OCI-LY3 (cell line): ENCODE results near the gene TRNP1.

ENCODE experiments used
- H2AFZ ChIP-seq: fragments of 200-600, 300-600 bp; shearing (Covaris generic); 2 replicates; pipeline ENCODE4 v1.6.0; 2014; ENCODE audit warnings: antibody characterized with exemption, low read depth, low read length
- H3K27ac ChIP-seq: fragments of 200-600, 300-600 bp; sonication (generic); 2 replicates; pipeline ENCODE4 v1.5.1; 2014; ENCODE audit warnings: mild to moderate bottlenecking, low read length, moderate library complexity, mixed read lengths
- H3K27me3 ChIP-seq: fragments of 200-600, 300-600 bp; sonication (generic); 2 replicates; pipeline ENCODE4 v1.6.1; 2014; ENCODE audit warnings: low read depth, low read length, mixed read lengths
- H3K36me3 ChIP-seq: fragments of 200-600, 300-600 bp; sonication (generic); replicated peaks from 2 replicates; pipeline ENCODE3; 2014; ENCODE audit warnings: low read depth, low read length, mixed read lengths
- H3K4me1 ChIP-seq: fragments of 300-600, 200-600 bp; sonication (generic); 2 replicates; pipeline ENCODE4 v1.6.1; 2014; ENCODE audit warnings: low read length, mixed read lengths
- H3K4me2 ChIP-seq: fragments of 200-600, 300-600 bp; sonication (generic); 2 replicates; pipeline ENCODE4 v1.6.1; 2014; ENCODE audit warnings: low read length, mixed read lengths
- H3K4me3 ChIP-seq: fragments of 300-600, 200-600 bp; sonication (generic); 2 replicates; pipeline ENCODE4 v1.5.1; 2014; ENCODE audit warnings: antibody characterized with exemption, mild to moderate bottlenecking, low read length, moderate library complexity
- H3K79me2 ChIP-seq: fragments of 300-600, 200-600 bp; shearing (Covaris generic); 2 replicates; pipeline ENCODE4 v1.6.1; 2014; ENCODE audit warnings: mild to moderate bottlenecking, low read length, mixed read lengths
- H3K9ac ChIP-seq: fragments of 300-600, 200-600 bp; shearing (Covaris generic); 2 replicates; pipeline ENCODE4 v1.6.0; 2014; ENCODE audit warnings: mild to moderate bottlenecking, low read length, moderate library complexity
- H3K9me3 ChIP-seq: fragments of 200-600, 300-600 bp; shearing (Covaris generic); 2 replicates; pipeline ENCODE4 v1.6.1; 2014; ENCODE audit warnings: low read length, mixed read lengths; ENCODE audit not compliant: insufficient read depth
- H4K20me1 ChIP-seq: fragments of 200-600, 300-600 bp; sonication (generic); 2 replicates; pipeline ENCODE4 v1.6.1; 2016; ENCODE audit warnings: low read length, mixed read lengths; ENCODE audit not compliant: insufficient read depth
- EZH2phosphoT487 ChIP-seq: fragments of 200-600 bp; shearing (Covaris generic); IDR thresholded peaks from 2 replicates; pipeline ENCODE4 v1.6.1; 2018; ENCODE audit warnings: antibody characterized with exemption, mixed run types, low read depth
- TF ChIP-seq, protein P1 (sequence below): fragments of 200-600, 300-600 bp; sonication (generic); IDR thresholded peaks from 2 replicates; pipeline ENCODE4 v1.5.1; 2014; ENCODE audit warnings: antibody characterized with exemption, low read length, low read depth

The TRNP1 gene

DNA sequence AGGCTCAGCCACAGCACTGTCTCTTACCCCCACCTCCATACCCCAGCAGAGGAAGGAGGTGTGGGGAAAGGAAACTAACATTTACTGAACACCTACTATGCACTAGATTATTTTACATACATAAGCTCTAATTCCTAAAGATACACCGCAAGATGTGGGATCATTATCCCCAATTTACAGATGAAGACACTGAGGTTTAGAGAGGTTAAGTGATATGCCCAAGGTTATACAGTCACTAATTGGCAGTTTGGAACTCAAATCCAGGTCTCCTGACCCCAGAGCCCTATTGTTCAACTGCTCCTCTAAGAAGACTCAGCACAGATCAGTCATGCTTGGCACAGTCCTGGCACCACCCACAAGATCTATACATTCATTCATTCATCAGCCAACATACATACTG is 22.9 kb downstream of the TRNP1 start:
- Histone ChIP-seq H3K4me2 (no peak overlapping the region), H3K79me2 (no peaks in the 10 kb centered on the region), H4K20me1 (no peaks in the 10 kb centered on the region), H3K9me3 (no peaks in the 10 kb centered on the region), H2AFZ (no peak overlapping the region), H3K4me1 (peaks cover 7% of the 10 kb centered on the region), H3K27me3 (no peaks in the 10 kb centered on the region), H3K36me3 (no peaks in the 10 kb centered on the region), H3K9ac (no peak overlapping the region), H3K4me3 (no peak overlapping the region), H3K27ac (no peak overlapping the region)
- TF ChIP-seq EZH2phosphoT487: no peak
- TF ChIP-seq, protein P1, sequence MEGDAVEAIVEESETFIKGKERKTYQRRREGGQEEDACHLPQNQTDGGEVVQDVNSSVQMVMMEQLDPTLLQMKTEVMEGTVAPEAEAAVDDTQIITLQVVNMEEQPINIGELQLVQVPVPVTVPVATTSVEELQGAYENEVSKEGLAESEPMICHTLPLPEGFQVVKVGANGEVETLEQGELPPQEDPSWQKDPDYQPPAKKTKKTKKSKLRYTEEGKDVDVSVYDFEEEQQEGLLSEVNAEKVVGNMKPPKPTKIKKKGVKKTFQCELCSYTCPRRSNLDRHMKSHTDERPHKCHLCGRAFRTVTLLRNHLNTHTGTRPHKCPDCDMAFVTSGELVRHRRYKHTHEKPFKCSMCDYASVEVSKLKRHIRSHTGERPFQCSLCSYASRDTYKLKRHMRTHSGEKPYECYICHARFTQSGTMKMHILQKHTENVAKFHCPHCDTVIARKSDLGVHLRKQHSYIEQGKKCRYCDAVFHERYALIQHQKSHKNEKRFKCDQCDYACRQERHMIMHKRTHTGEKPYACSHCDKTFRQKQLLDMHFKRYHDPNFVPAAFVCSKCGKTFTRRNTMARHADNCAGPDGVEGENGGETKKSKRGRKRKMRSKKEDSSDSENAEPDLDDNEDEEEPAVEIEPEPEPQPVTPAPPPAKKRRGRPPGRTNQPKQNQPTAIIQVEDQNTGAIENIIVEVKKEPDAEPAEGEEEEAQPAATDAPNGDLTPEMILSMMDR: no peak

DNA sequence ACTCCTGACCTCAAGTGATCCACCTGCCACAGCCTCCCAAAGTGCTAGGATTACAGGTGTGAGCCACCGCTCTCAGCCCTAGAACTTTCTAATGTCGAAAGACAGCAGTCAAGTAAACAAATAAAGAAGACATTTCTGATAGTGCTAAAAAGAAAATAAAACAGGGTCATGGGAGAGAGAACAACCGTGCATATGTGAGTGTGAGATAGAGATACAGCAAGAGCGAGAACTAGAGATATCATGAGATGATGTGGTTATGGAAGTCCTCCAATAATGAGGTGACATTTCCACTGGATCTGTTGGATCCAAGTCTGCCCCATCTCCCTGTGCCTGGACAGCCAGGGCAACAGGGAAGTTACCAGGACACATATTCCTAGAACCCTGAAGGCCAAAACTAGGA is 23.7 kb downstream of the TRNP1 start:
- TF ChIP-seq, protein P1: no peak
- TF ChIP-seq EZH2phosphoT487: no peak
- H3K36me3 ChIP-seq: no peaks in the 10 kb centered on the region
- H4K20me1 ChIP-seq: no peaks in the 10 kb centered on the region
- H3K4me3 ChIP-seq: no peak overlapping the region
- no peak overlapping the region for H2AFZ ChIP-seq
- no peak overlapping the region for H3K27ac ChIP-seq
- no peaks in the 10 kb centered on the region for H3K27me3 ChIP-seq
- H3K79me2 ChIP-seq: no peaks in the 10 kb centered on the region
- no peaks in the 10 kb centered on the region for H3K9me3 ChIP-seq
- H3K9ac ChIP-seq: no peak overlapping the region
- H3K4me2 ChIP-seq: no peak overlapping the region
- H3K4me1 ChIP-seq: peaks cover 7% of the 10 kb centered on the region

DNA sequence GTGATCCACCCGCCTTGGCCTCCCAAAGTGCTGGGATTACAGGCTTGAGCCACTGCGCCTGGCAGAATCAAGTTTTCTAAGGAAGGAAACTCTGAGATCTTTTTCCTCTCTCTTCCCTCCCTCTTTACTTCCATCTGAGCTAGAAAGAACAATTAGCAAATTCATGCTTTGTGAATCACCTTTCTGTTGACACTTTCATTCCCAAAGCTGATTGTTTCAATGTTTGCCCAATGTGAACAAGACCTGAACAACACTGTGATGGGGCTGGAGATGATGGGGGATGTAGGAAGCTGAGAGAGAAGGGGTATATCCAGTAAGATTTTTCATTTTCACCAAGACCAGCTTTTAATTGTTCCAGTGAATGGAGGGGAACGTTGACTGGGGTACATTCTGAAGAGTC is 24.8 kb downstream of the TRNP1 start:
- Histone ChIP-seq H4K20me1 (no peaks in the 10 kb centered on the region), H3K4me2 (no peak overlapping the region), H3K4me3 (no peak overlapping the region), H3K79me2 (no peaks in the 10 kb centered on the region), H2AFZ (no peak overlapping the region), H3K36me3 (no peaks in the 10 kb centered on the region), H3K4me1 (peaks cover 7% of the 10 kb centered on the region), H3K9me3 (no peaks in the 10 kb centered on the region), H3K27ac (no peak overlapping the region), H3K9ac (no peak overlapping the region), H3K27me3 (no peaks in the 10 kb centered on the region)
- TF ChIP-seq EZH2phosphoT487: no peak
- TF ChIP-seq, protein P1: no peak

DNA sequence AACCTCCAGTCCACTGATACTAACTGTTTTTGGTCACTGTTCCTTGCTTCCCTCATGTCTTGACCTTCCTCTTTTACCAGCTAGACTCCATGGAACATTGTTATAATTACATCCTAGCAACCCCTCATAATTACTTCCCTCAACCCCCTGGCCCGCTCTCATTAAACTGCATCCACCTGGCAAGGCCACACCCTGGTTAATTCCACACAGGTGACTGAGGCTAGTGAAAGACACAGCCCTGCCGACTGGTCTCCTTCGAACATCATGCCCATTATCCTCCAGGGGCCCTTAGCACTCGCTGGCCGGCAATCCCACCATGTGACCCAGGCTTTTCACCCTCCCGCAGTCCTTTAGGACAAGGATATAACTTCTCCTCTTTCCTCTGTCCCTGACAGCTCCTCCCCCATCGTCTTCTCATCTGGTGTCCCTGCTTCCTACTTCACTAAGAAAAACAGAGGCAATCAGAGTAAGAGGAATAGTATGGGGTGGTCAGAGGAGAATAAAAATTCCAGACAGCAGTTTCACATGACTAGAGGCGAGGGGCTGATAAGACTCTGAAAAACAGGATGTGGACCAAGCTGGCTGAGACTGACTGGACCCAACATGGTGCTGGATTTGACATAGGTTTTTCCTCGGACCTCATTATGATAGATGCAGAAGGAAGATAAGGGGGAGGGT is 28.0 kb downstream of the TRNP1 start:
- Histone ChIP-seq H3K4me2 (no peak overlapping the region), H3K27ac (no peak overlapping the region), H4K20me1 (no peaks in the 10 kb centered on the region)

More for the DNA sequence above, 28.0 kb downstream of the TRNP1 start:
- Histone ChIP-seq H3K4me3 (no peak overlapping the region), H3K9me3 (no peaks in the 10 kb centered on the region), H3K36me3 (no peaks in the 10 kb centered on the region), H3K9ac (no peak overlapping the region), H3K27me3 (no peaks in the 10 kb centered on the region), H3K79me2 (no peaks in the 10 kb centered on the region), H2AFZ (no peak overlapping the region), H3K4me1 (no peaks in the 10 kb centered on the region)
- TF ChIP-seq EZH2phosphoT487: no peak
- TF ChIP-seq, protein P1: no peak
